ENCODE measurements around the gene CEP89. TPM values are rescaled to one million over a fixed set of nuclear protein-coding genes. Genes with fewer than 3 reads are reported as not detected.

The CEP89 gene
- total RNA-seq, 4 donors from 2014 or later, result 8.8 to 19.8 (median 14.0) TPM

DNA sequence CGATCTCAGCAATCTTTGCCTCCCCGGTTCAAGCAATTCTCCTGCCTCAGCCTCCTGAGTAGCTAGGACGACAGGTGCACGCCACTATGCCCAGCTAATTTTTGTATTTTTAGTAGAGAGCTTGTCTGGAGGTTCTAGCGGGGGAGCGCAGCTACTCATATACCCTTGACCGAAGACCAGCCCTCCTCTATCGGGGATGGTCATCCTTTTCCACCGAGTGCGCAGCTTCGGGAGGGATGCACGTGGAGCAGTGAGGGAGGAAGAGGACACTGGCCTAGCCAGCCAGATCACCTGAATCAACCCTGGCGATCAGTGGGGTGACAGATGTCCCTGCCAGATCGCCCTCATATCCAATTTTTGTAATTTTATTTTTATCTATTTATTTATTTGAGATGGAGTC, 109.0 kb downstream of the CEP89 start:
- Histone ChIP-seq H3K9me3 (no peaks in the 10 kb centered on the region), H3K4me3 (no peak overlapping the region), H3K27ac (no peak overlapping the region), H3K4me1 (no peaks in the 10 kb centered on the region), H3K27me3 (no peaks in the 10 kb centered on the region), H3K36me3 (peaks cover 0 to 62% (median 0%) of the 10 kb centered on the region in 3 donors)
- peak in 1 of 3 donors; percentile 22 for DNase-seq
- TF ChIP-seq, protein P1, sequence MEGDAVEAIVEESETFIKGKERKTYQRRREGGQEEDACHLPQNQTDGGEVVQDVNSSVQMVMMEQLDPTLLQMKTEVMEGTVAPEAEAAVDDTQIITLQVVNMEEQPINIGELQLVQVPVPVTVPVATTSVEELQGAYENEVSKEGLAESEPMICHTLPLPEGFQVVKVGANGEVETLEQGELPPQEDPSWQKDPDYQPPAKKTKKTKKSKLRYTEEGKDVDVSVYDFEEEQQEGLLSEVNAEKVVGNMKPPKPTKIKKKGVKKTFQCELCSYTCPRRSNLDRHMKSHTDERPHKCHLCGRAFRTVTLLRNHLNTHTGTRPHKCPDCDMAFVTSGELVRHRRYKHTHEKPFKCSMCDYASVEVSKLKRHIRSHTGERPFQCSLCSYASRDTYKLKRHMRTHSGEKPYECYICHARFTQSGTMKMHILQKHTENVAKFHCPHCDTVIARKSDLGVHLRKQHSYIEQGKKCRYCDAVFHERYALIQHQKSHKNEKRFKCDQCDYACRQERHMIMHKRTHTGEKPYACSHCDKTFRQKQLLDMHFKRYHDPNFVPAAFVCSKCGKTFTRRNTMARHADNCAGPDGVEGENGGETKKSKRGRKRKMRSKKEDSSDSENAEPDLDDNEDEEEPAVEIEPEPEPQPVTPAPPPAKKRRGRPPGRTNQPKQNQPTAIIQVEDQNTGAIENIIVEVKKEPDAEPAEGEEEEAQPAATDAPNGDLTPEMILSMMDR (IDR thresholded peaks at IDR 0.05), result no peak
- no peak for TF ChIP-seq POLR2A (IDR thresholded peaks at IDR 0.05)

DNA sequence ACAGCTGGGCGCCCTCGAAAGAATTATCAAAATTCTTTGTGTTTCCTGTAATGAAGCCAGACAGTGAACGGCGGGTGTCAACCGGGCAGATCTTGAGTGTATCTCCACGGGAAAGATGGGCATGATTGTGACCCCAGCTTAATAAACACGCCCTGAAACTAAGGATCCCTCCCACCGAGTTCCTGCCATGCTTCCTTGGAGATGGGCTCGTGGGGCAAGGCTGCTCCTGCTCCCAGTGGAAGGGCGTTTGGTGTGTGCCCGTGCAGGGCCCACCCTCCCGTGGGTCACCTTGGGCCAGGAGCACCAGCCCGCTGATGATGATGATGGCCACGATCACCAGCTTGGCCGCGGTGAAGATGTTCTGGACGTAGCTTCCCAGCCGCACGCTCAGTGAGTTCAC, 109.6 kb downstream of the CEP89 start:
- peak in 1 of 3 donors; percentile 17 for DNase-seq
- TF ChIP-seq, protein P1 (IDR thresholded peaks at IDR 0.05), result no peak
- no peak for TF ChIP-seq POLR2A (IDR thresholded peaks at IDR 0.05)
- H3K4me1 ChIP-seq, result no peaks in the 10 kb centered on the region
- no peaks in the 10 kb centered on the region for H3K9me3 ChIP-seq
- H3K27ac ChIP-seq, result no peak overlapping the region
- no peak overlapping the region for H3K4me3 ChIP-seq
- H3K27me3 ChIP-seq, result no peaks in the 10 kb centered on the region
- peaks cover 0 to 67% (median 0%) of the 10 kb centered on the region in 3 donors for H3K36me3 ChIP-seq

DNA sequence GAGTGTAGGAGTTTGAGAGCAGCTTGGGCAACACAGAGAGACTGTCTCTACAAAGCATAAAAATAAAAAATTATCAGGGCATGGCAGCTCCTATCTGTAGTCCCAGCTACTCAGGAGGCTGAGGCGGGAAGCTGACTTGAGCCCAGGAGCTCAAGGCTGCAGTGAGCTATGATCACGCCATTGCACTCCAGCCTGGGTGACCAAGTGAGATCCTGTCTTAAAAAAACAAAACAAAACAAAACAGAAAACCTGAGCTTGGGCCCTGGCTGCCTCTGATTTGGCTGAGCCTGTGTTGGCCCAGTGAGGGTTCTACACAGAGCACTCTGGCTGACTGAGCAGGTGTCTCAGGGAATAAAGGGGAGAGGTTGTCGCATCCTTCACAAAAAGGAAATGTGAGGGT, 110.2 kb downstream of the CEP89 start:
- Histone ChIP-seq H3K36me3 (peaks cover 0 to 67% (median 0%) of the 10 kb centered on the region in 3 donors), H3K27me3 (no peaks in the 10 kb centered on the region), H3K4me1 (no peaks in the 10 kb centered on the region), H3K4me3 (no peak overlapping the region), H3K27ac (no peak overlapping the region), H3K9me3 (no peaks in the 10 kb centered on the region)
- no peak for TF ChIP-seq POLR2A (IDR thresholded peaks at IDR 0.05)
- TF ChIP-seq, protein P1 (IDR thresholded peaks at IDR 0.05), result no peak
- peak in 1 of 3 donors; percentile 21 for DNase-seq

DNA sequence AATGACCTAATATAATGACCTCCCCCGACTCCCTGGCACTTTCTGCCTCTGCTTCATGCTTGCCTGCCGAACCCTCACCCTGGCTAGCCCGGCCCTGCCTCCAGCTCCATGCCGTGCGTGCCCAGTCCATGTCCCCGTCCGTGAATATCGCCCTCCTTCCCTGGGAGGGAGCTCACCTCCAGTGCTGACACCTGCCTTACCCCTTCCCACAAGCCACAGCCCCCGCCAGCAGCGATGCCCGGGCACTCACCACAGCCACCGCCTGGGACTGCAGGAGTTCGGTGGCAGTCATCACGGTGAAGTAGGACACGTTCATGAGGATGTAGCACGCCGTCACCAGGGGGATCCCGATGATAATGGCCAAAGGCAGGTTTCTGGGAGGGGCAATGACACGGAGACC, 112.2 kb downstream of the CEP89 start:
- no peaks in the 10 kb centered on the region for H3K4me1 ChIP-seq
- TF ChIP-seq, protein P1 (IDR thresholded peaks at IDR 0.05), result no peak
- TF ChIP-seq POLR2A (IDR thresholded peaks at IDR 0.05), result no peak
- H3K36me3 ChIP-seq, result peaks cover 0 to 73% (median 0%) of the 10 kb centered on the region in 3 donors
- H3K9me3 ChIP-seq, result no peaks in the 10 kb centered on the region
- DNase-seq, result peak in 1 of 3 donors; percentile 40
- no peaks in the 10 kb centered on the region for H3K27me3 ChIP-seq
- H3K27ac ChIP-seq, result no peak overlapping the region
- no peak overlapping the region for H3K4me3 ChIP-seq

DNA sequence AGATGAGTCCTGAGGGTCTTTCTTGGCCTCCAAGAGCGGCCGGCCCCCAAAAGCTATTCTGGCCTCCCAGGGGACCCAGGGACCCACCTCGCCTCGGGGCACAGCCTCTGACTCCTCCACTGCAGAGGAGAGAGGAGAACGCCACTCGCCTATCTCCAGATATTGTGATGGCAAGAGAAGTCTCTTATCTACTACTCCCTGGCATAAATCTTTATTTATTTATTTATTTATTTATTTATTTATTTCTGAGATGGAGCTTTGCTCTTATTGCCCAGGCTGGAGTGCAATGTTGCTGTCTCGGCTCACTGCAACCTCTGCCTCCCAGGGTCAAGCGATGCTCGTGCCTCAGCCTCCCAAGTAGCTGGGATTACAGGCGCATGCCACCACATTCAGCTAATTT, 113.2 kb downstream of the CEP89 start:
- TF ChIP-seq, protein P1 (IDR thresholded peaks at IDR 0.05), result no peak
- TF ChIP-seq POLR2A (IDR thresholded peaks at IDR 0.05), result no peak
- Histone ChIP-seq H3K4me1 (no peaks in the 10 kb centered on the region), H3K27me3 (no peaks in the 10 kb centered on the region), H3K9me3 (no peaks in the 10 kb centered on the region), H3K4me3 (no peak overlapping the region), H3K36me3 (peaks cover 0 to 72% (median 0%) of the 10 kb centered on the region in 3 donors), H3K27ac (no peak overlapping the region)
- DNase-seq, result no peak

DNA sequence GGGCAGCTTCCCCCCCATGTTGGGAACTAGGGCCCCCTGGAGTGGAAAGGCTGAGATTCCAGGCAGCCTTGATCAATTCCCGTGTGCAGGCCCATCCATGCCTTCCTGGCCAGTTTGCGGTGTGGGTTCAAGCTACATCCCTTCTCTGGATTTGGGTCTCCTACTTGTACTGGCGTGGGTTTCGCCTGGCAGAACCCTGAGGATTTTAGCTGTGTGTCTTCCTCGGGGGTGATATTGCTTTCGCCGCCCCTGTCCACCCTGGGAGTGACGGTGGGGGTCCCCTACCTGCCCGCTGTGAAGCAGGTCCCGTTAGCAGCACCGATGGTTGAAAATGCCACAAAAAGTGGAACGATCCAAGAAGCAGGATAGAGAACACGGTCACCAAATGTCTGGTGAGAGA, 113.6 kb downstream of the CEP89 start:
- Histone ChIP-seq H3K4me1 (no peaks in the 10 kb centered on the region), H3K27me3 (no peaks in the 10 kb centered on the region), H3K36me3 (peaks cover 0 to 74% (median 0%) of the 10 kb centered on the region in 3 donors), H3K4me3 (no peak overlapping the region), H3K27ac (no peak overlapping the region), H3K9me3 (no peaks in the 10 kb centered on the region)
- TF ChIP-seq, protein P1 (IDR thresholded peaks at IDR 0.05), result no peak
- no peak for TF ChIP-seq POLR2A (IDR thresholded peaks at IDR 0.05)
- peak in 1 of 3 donors; percentile 29 for DNase-seq
